K562 (cell line): ENCODE data around the gene WDR91. TPM values are rescaled to one million over a fixed set of nuclear protein-coding genes. Genes with fewer than 3 reads are reported as not detected.

Experiments used
- CAMTA2 ChIP-seq: fragments of 250-450 bp; sonication (Bioruptor Pico); conservative IDR thresholded peaks from 2 replicates; pipeline ENCODE4 v1.5.1; 2022
- CHD4 ChIP-seq: fragments of 200-600 bp; sonication (generic); IDR thresholded peaks from 3 replicates; pipeline ENCODE4 v1.6.1; 2012; ENCODE audit warnings: low read depth, mild to moderate bottlenecking, mixed read lengths, low read length, inconsistent platforms; ENCODE audit not compliant: insufficient read depth, insufficient replicate concordance, poor library complexity, severe bottlenecking
- EGR1 ChIP-seq: fragments of 450-650 bp; conservative IDR thresholded peaks from 2 replicates; pipeline ENCODE4 v1.6.1; 2017; ENCODE audit warnings: mild to moderate bottlenecking
- FOXM1 ChIP-seq, 2 experiments: fragments of 450-650 bp in 1 of 2; sonication (generic) in 1 of 2; formaldehyde crosslinking in 1 of 2; IDR thresholded peaks; 2 replicates each; pipeline versions ENCODE4 v1.6.1 to v1.9.0; 2017 to 2022; ENCODE audit warnings: low read depth in 2 of 2, mild to moderate bottlenecking in 2 of 2, missing genetic modification reagents in 1 of 2, moderate library complexity in 1 of 2
- HIVEP1 ChIP-seq: fragments of 250-450 bp; sonication (Bioruptor Pico); IDR thresholded peaks from 2 replicates; pipeline ENCODE4 v1.4.0; 2020; ENCODE audit warnings: mild to moderate bottlenecking
- IRF1 ChIP-seq: sonication (generic); formaldehyde crosslinking; IDR thresholded peaks from 2 replicates; pipeline ENCODE4 v1.8.0; 2022; ENCODE audit warnings: missing genetic modification reagents, mild to moderate bottlenecking, borderline replicate concordance
- IRF2 ChIP-seq: sonication (generic); formaldehyde crosslinking; IDR thresholded peaks from 2 replicates; pipeline ENCODE4 v1.8.1; 2022; ENCODE audit warnings: mild to moderate bottlenecking, missing genetic modification reagents
- KHSRP ChIP-seq: fragments of 450-650 bp; IDR thresholded peaks from 2 replicates; pipeline ENCODE4 v1.6.1; 2017
- KLF1 ChIP-seq: fragments of 450-650 bp; IDR thresholded peaks from 2 replicates; pipeline ENCODE4 v1.6.1; 2016; ENCODE audit warnings: missing genetic modification characterization, missing compliant biosample characterization
- NFIC ChIP-seq: fragments of 450-650 bp; IDR thresholded peaks from 2 replicates; pipeline ENCODE4 v1.6.1; 2017; ENCODE audit warnings: mild to moderate bottlenecking, inconsistent platforms
- OTX1 ChIP-seq: fragments of 450-650 bp; formaldehyde crosslinking; IDR thresholded peaks from 2 replicates; pipeline ENCODE4 v1.4.0; 2022; ENCODE audit warnings: mild to moderate bottlenecking
- PURB ChIP-seq: sonication (generic); formaldehyde crosslinking; IDR thresholded peaks from 2 replicates; pipeline ENCODE4 v1.9.0; 2021; ENCODE audit warnings: low read depth, mild to moderate bottlenecking, missing genetic modification reagents
- RBM25 ChIP-seq: fragments of 200-400 bp; formaldehyde crosslinking; IDR thresholded peaks from 2 replicates; pipeline ENCODE4 v1.6.1; 2018; ENCODE audit warnings: low read length, low read depth, moderate library complexity; ENCODE audit not compliant: severe bottlenecking
- TCF3 ChIP-seq: sonication (generic); formaldehyde crosslinking; IDR thresholded peaks from 2 replicates; pipeline ENCODE4 v1.4.0; 2020; ENCODE audit warnings: mild to moderate bottlenecking, missing genetic modification reagents
- TSC22D4 ChIP-seq: fragments of 450-650 bp; IDR thresholded peaks from 2 replicates; pipeline ENCODE4 v1.6.1; 2016; ENCODE audit warnings: missing genetic modification characterization, missing biosample characterization, control low read depth
- U2AF2 ChIP-seq: fragments of 200-400 bp; formaldehyde crosslinking; optimal IDR thresholded peaks from 2 replicates; pipeline ENCODE3; 2017; ENCODE audit warnings: low read depth, mild to moderate bottlenecking, low read length
- USF1 ChIP-seq: sonication (generic); formaldehyde crosslinking; IDR thresholded peaks from 2 replicates; pipeline ENCODE4 v1.9.0; 2022; ENCODE audit warnings: mild to moderate bottlenecking, missing genetic modification reagents
- ZNF124 ChIP-seq: sonication (generic); formaldehyde crosslinking; IDR thresholded peaks from 2 replicates; pipeline ENCODE4 v1.8.1; 2022; ENCODE audit warnings: missing genetic modification reagents
- ZNF134 ChIP-seq: fragments of 250-450 bp; sonication (Bioruptor Pico); conservative IDR thresholded peaks from 2 replicates; pipeline ENCODE4 v1.4.0; 2020
- ZNF174 ChIP-seq: fragments of 250-450 bp; sonication (Bioruptor Pico); IDR thresholded peaks from 2 replicates; pipeline ENCODE4 v1.4.0; 2020; ENCODE audit warnings: mild to moderate bottlenecking
- ZNF239 ChIP-seq: fragments of 250-450 bp; sonication (Bioruptor Pico); IDR thresholded peaks from 2 replicates; pipeline ENCODE4 v1.4.0; 2020; ENCODE audit warnings: mild to moderate bottlenecking
- ZNF253 ChIP-seq: fragments of 250-450 bp; sonication (Bioruptor Pico); conservative IDR thresholded peaks from 2 replicates; pipeline ENCODE4 v1.6.1; 2021; ENCODE audit warnings: mild to moderate bottlenecking
- ZNF583 ChIP-seq: fragments of 250-450 bp; sonication (Bioruptor Pico); IDR thresholded peaks from 2 replicates; pipeline ENCODE4 v1.4.0; 2020
- ZNF699 ChIP-seq: fragments of 250-450 bp; sonication (Bioruptor Pico); IDR thresholded peaks from 2 replicates; pipeline ENCODE4 v1.8.0; 2021; ENCODE audit warnings: mild to moderate bottlenecking, moderate library complexity; ENCODE audit not compliant: insufficient replicate concordance
- ZNF717 ChIP-seq: fragments of 250-450 bp; sonication (Bioruptor Pico); IDR thresholded peaks from 2 replicates; pipeline ENCODE4 v1.5.0; 2021
- polyA plus RNA-seq, 8 experiments: library from polyadenylated mRNA; depleted of rRNA in 4 of 8; stranded (reverse) in 5 of 8; unstranded in 3 of 8; fragments of >200 nt; fragmentation: Nextera tagmentation in 2 of 8; fragmentation: Illumina TruSeq in 1 of 8; extraction: Ambion mirVana in 2 of 8; extraction: Trizol in 1 of 8; gene quantifications; 2 replicates each; pipeline versions ENCODE4 v1.2.1 to v1.2.3, GENCODE V29; 2011 to 2014; ENCODE audit warnings: inconsistent platforms in 1 of 8, missing spikeins in 1 of 8
- total RNA-seq, 7 experiments: library from RNA; depleted of rRNA in 6 of 7; stranded (reverse); fragments of >200 nt in 6 of 7; fragmentation: Illumina TruSeq in 2 of 7; extraction: Trizol in 2 of 7; gene quantifications; 2 replicates each; pipeline versions ENCODE4 v1.2.1 to v1.2.3, GENCODE V29; 2011 to 2021; ENCODE audit warnings: low replicate concordance in 1 of 7
- TF ChIP-seq, protein P1 (sequence below): sonication (generic); formaldehyde crosslinking; IDR thresholded peaks from 2 replicates; pipeline ENCODE4 v1.5.0; 2020; ENCODE audit warnings: missing genetic modification reagents
- TF ChIP-seq, protein P2 (sequence below): sonication (generic); formaldehyde crosslinking; IDR thresholded peaks from 2 replicates; pipeline ENCODE4 v1.8.0; 2022; ENCODE audit warnings: mild to moderate bottlenecking, missing genetic modification reagents

Gene WDR91
- total and polyA plus RNA-seq, 9 of the 15 experiments (the other 6 are each of a cell fraction or from before 2014, with no cell fraction given) = 1.9 to 18.2 (median 9.8) TPM

DNA sequence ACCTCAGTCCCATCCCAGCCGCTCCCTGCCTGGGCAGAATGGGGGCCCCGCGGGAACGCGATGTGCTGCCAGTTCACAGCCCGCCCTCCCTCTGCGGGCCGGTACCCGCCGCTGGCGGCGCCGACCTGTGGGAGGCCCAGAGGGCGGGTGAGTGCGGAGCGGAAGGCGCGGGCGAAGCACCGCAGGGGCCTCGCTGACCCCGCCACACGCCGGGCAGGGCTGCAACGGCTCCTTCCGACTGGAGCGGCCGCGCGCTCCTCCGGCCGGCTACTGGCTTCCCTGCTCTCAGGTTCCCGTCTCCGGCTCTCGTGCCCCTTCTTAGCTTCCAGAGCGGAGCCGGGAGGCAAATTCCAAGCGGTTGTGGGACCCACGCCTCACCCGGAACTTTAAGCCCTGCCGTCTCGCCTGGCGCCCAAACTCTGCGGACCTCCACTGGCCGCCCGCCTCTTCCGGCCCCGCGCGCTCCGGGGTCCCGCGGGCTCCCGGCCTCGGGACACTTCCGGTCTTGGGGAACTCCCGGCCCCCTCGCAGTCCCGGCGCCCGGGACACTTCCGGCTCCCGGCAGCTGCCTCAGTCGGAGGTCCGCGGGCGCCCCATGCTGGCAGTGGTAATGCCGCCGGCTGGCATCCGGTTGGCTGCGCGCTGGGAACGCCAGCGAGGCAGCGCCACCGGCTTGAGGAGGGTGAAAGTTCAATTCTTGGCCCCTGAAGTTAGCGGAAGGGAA, 40.9 kb downstream of the WDR91 start, which contains the start of gene CYREN (continued):
- TF ChIP-seq IRF1 = no peak
- TF ChIP-seq CHD4 = no peak
- peak; percentile 43; the same call in 1 of the 2 replicates for TF ChIP-seq ZNF239 (CRISPR knock-in tag)
- TF ChIP-seq IRF2 = no peak
- no peak for TF ChIP-seq PURB (CRISPR knock-in tag)
- TF ChIP-seq HIVEP1 (CRISPR knock-in tag) = peak; percentile 64; the same call in 1 of the 2 replicates
- TF ChIP-seq EGR1 = peak; percentile 59
- TF ChIP-seq FOXM1 (IDR thresholded peaks at IDR 0.05; ENCODE audit: low read depth) = 0 out of 2 replicates have a peak, but pooled peaks have one; percentile 26
- peak; percentile 96 for TF ChIP-seq FOXM1 (CRISPR knock-in tag; IDR thresholded peaks at IDR 0.05; ENCODE audit: low read depth)
- no peak for TF ChIP-seq ZNF124 (CRISPR knock-in tag)
- TF ChIP-seq RBM25 = peak; percentile 75
- TF ChIP-seq NFIC = peak; percentile 71
- TF ChIP-seq KHSRP = no peak
- TF ChIP-seq ZNF134 (CRISPR knock-in tag) = 0 out of 2 replicates have a peak, but pooled peaks have one; percentile 20
- no peak for TF ChIP-seq TSC22D4
- 0 out of 2 replicates have a peak, but pooled peaks have one; percentile 54 for TF ChIP-seq ZNF583 (CRISPR knock-in tag)
- 0 out of 2 replicates have a peak, but pooled peaks have one; percentile 46 for TF ChIP-seq USF1 (CRISPR knock-in tag)
- TF ChIP-seq TCF3 (CRISPR knock-in tag) = 0 out of 2 replicates have a peak, but pooled peaks have one; percentile 44
- no peak for TF ChIP-seq U2AF2
- TF ChIP-seq ZNF174 (CRISPR knock-in tag) = no peak
- peak; percentile 78 for TF ChIP-seq KLF1 (tag)
- TF ChIP-seq CAMTA2 (CRISPR knock-in tag) = no peak; the same call in 1 of the 2 replicates
- TF ChIP-seq, protein P1, sequence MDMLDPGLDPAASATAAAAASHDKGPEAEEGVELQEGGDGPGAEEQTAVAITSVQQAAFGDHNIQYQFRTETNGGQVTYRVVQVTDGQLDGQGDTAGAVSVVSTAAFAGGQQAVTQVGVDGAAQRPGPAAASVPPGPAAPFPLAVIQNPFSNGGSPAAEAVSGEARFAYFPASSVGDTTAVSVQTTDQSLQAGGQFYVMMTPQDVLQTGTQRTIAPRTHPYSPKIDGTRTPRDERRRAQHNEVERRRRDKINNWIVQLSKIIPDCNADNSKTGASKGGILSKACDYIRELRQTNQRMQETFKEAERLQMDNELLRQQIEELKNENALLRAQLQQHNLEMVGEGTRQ (CRISPR knock-in tag) = 0 out of 2 replicates have a peak, but pooled peaks have one; percentile 23
- TF ChIP-seq ZNF717 (CRISPR knock-in tag) = no peak
- no peak for TF ChIP-seq ZNF699 (CRISPR knock-in tag)
- 0 out of 2 replicates have a peak, but pooled peaks have one; percentile 1 for TF ChIP-seq ZNF253 (CRISPR knock-in tag)
- TF ChIP-seq, protein P2, sequence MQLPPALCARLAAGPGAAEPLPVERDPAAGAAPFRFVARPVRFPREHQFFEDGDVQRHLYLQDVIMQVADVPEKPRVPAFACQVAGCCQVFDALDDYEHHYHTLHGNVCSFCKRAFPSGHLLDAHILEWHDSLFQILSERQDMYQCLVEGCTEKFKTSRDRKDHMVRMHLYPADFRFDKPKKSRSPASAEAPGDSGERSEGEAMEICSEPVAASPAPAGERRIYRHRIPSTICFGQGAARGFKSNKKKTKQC (CRISPR knock-in tag) = peak; percentile 96
- TF ChIP-seq OTX1 = peak; percentile 95
